Neuronal stem cell (in vitro differentiated cells): Measurements from ENCODE around the gene CAPN12.

ENCODE experiments used
- DNase-seq: peaks from one replicate; pipeline ENCODE4 v3.0.0-alpha.2; 2013; ENCODE audit warnings: low spot score
- H2AFZ ChIP-seq: one replicate; pipeline ENCODE4 v1.6.1; 2013; ENCODE audit warnings: mild to moderate bottlenecking, low read length, inconsistent platforms
- H2AK5ac ChIP-seq: 2 replicates; pipeline ENCODE4 v1.6.1; 2013; ENCODE audit warnings: low read depth, mild to moderate bottlenecking, inconsistent platforms, low read length, moderate library complexity, mixed read lengths
- H2BK120ac ChIP-seq: 2 replicates; pipeline ENCODE4 v1.6.1; 2013; ENCODE audit warnings: low read depth, mild to moderate bottlenecking, inconsistent platforms, low read length, moderate library complexity, mixed read lengths
- H2BK12ac ChIP-seq: one replicate; pipeline ENCODE4 v1.6.1; 2013; ENCODE audit warnings: low read length, inconsistent platforms
- H2BK15ac ChIP-seq: 2 replicates; pipeline ENCODE4 v1.6.1; 2013; ENCODE audit warnings: mild to moderate bottlenecking, low read length, inconsistent platforms, mixed read lengths
- H2BK5ac ChIP-seq: one replicate; pipeline ENCODE4 v1.6.1; 2013; ENCODE audit warnings: inconsistent platforms, mild to moderate bottlenecking, low read length, moderate library complexity
- H3K14ac ChIP-seq: one replicate; pipeline ENCODE4 v1.6.1; 2013; ENCODE audit warnings: low read length, inconsistent platforms
- H3K18ac ChIP-seq: 2 replicates; pipeline ENCODE4 v1.6.1; 2013; ENCODE audit warnings: low read length, inconsistent platforms
- H3K23ac ChIP-seq: 2 replicates; pipeline ENCODE4 v1.6.1; 2013; ENCODE audit warnings: low read depth, mild to moderate bottlenecking, mixed read lengths, low read length, inconsistent platforms; ENCODE audit not compliant: poor library complexity
- H3K27ac ChIP-seq: replicated peaks from 3 replicates; pipeline ENCODE4 v1.5.1; 2013; ENCODE audit warnings: low read length, inconsistent platforms
- H3K27me3 ChIP-seq, 3 experiments: 2 replicates each; pipeline ENCODE4 v1.6.1; 2013; ENCODE audit warnings: low read length in 3 of 3, mild to moderate bottlenecking in 2 of 3, inconsistent platforms in 1 of 3, low read depth in 1 of 3, mixed read lengths in 1 of 3, moderate library complexity in 1 of 3; ENCODE audit not compliant: control insufficient read depth in 3 of 3, insufficient read depth in 3 of 3
- H3K36me3 ChIP-seq, 2 donors: replicated peaks in 1 of 2; 2 replicates each; pipeline ENCODE4 v1.6.1; 2013; ENCODE audit warnings: low read length in 2 of 2; ENCODE audit not compliant: control insufficient read depth in 2 of 2, insufficient read depth in 2 of 2
- H3K4ac ChIP-seq: 2 replicates; pipeline ENCODE4 v1.6.1; 2013; ENCODE audit warnings: inconsistent platforms, mild to moderate bottlenecking, low read length, moderate library complexity
- H3K4me1 ChIP-seq, 2 donors: 1 replicate in 1 of 2; 2 replicates in 1 of 2; pipeline ENCODE4 v1.6.1; 2013; ENCODE audit warnings: low read length in 2 of 2, low read depth in 1 of 2; ENCODE audit not compliant: control insufficient read depth in 2 of 2, insufficient read depth in 1 of 2
- H3K4me2 ChIP-seq: one replicate; pipeline ENCODE4 v1.6.1; 2013; ENCODE audit warnings: mild to moderate bottlenecking, low read length, inconsistent platforms; ENCODE audit not compliant: insufficient read depth, poor library complexity, severe bottlenecking
- H3K4me3 ChIP-seq, 2 donors: 2 replicates each; pipeline ENCODE4 v1.5.1; 2013; ENCODE audit warnings: low read length in 2 of 2, mild to moderate bottlenecking in 2 of 2, inconsistent platforms in 1 of 2, moderate library complexity in 1 of 2
- H3K79me1 ChIP-seq: one replicate; pipeline ENCODE4 v1.6.1; 2013; ENCODE audit warnings: low read depth, mild to moderate bottlenecking, inconsistent platforms, low read length, moderate library complexity
- H3K9ac ChIP-seq: one replicate; pipeline ENCODE4 v1.6.1; 2013; ENCODE audit warnings: mild to moderate bottlenecking, low read depth, low read length, inconsistent platforms; ENCODE audit not compliant: poor library complexity
- H3K9me3 ChIP-seq, 2 donors: replicated peaks in 1 of 2; 2 replicates each; pipeline versions ENCODE3 to v1.6.1; 2013; ENCODE audit warnings: low read length in 2 of 2, mild to moderate bottlenecking in 2 of 2, inconsistent platforms in 1 of 2, low read depth in 1 of 2, mixed read lengths in 1 of 2, moderate library complexity in 1 of 2; ENCODE audit not compliant: control insufficient read depth in 2 of 2, insufficient read depth in 1 of 2
- H4K8ac ChIP-seq: one replicate; pipeline ENCODE4 v1.6.1; 2013; ENCODE audit warnings: low read depth, mild to moderate bottlenecking, inconsistent platforms, low read length, moderate library complexity
- H4K91ac ChIP-seq: one replicate; pipeline ENCODE4 v1.6.1; 2013; ENCODE audit warnings: low read length, low read depth, mild to moderate bottlenecking, inconsistent platforms; ENCODE audit not compliant: poor library complexity
- WGBS, 2 donors: extraction: QIAGEN DNeasy Blood & Tissue Kit; methylation state at CpG; one replicate each; pipeline ENCODE4 v1.1.7; 2013; ENCODE audit warnings: missing lambda C conversion rate in 2 of 2, mixed read lengths in 1 of 2; ENCODE audit not compliant: insufficient read length in 2 of 2, insufficient replicate concordance in 1 of 2; ENCODE audit errors: extremely low coverage in 2 of 2; 5-methylcytosine and 5-hydroxymethylcytosine counted together

The CAPN12 gene

DNA sequence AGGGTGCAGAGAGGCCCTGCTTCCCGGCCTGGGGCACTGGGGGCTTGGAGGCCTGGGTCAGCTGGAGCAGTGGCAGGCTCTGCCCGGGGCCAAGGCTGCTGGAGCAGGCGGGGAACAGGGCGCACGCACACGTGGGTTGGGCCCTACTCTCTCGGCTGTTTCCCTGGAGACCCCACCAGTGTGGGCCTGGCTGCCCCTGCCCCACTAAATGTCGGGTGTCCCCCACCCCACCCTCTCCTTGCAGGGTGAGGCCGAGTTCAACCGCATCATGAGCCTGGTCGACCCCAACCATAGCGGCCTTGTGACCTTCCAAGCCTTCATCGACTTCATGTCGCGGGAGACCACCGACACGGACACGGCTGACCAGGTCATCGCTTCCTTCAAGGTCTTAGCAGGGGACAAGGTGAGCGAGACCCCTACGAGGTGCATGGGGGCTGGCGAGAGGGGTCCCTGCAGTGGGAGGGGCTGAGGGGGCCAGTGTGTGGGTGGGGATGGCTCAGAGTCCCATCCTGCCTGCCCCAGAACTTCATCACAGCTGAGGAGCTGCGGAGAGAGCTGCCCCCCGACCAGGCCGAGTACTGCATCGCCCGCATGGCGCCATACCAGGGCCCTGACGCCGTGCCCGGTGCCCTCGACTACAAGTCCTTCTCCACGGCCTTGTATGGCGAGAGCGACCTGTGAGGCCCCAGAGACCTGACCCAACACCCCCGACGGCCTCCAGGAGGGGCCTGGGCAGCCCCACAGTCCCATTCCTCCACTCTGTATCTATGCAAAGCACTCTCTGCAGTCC is 15.3 kb downstream of the CAPN12 start:
- Histone ChIP-seq H2AK5ac (no peak overlapping the region), H3K14ac (no peak overlapping the region), H3K4me3 (no peak overlapping the region), H3K36me3 (peaks cover 55 to 78% of the 10 kb centered on the region in 2 donors), H2BK15ac (no peak overlapping the region), H3K27me3 (no peaks in the 10 kb centered on the region), H4K91ac (no peak overlapping the region), H3K9ac (no peak overlapping the region), H3K23ac (peak overlapping the region; percentile 12), H3K4me2 (no peak overlapping the region), H2BK5ac (no peak overlapping the region), H3K4me1 (no peaks in the 10 kb centered on the region), H3K27ac (no peak overlapping the region), H2BK120ac (no peak overlapping the region), H3K18ac (no peak overlapping the region), H3K79me1 (peaks cover 15% of the 10 kb centered on the region), H4K8ac (peak overlapping the region; percentile 65), H3K9me3 (no peaks in the 10 kb centered on the region), H2AFZ (no peak overlapping the region), H3K4ac (no peak overlapping the region), H2BK12ac (no peak overlapping the region)
- no CpG with 5 or more reads among the region's 37 CpGs for WGBS, 2 donors
- no peak for DNase-seq

DNA sequence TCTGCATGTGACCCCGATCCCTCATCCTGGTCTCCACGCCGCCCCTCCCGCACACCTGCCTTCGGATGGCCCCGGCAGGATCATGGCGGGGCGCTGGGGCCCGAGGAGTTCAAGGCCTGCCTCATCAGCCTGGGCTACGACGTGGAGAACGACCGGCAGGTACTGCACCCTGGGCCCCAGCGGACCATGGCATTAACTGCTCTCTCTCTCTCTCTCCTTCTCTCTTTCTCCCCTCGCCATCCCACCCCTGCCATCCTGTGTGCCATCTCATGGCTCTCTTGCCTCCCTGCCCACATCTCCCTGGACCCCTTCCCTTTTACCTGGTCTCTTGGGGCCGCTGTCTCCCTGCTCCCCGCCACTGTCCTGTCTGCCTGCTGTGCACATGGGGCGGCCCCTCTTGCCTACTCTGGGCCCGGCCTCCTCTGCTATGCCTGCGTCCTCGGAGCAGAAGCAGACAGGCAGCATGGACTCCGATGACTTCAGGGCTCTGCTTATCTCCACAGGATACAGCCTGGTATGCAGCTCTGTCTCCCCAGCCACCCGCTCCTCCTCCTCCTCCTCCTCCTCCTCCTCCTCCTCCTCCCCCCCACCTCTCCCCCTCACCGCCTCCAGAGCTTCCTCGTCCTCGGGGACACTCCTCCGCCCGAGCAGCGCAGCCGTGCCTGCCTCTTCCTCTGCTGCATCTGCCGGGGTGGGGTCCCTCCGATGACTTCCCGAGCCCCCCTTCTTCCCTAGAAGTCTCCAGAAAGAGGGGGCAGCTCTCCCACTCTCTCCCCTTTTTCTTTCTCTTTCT is 16.2 kb downstream of the CAPN12 start:
- Histone ChIP-seq H2AFZ (no peak overlapping the region), H4K8ac (no peak overlapping the region), H2BK120ac (no peak overlapping the region), H4K91ac (no peak overlapping the region), H3K36me3 (peaks cover 64 to 87% of the 10 kb centered on the region in 2 donors), H3K18ac (no peak overlapping the region), H3K4me3 (no peak overlapping the region), H2BK12ac (no peak overlapping the region), H2BK15ac (no peak overlapping the region), H2BK5ac (peak overlapping the region; percentile 66), H3K4me1 (no peaks in the 10 kb centered on the region), H3K9ac (peak overlapping the region; percentile 21), H3K23ac (peak overlapping the region; percentile 43), H3K27me3 (no peaks in the 10 kb centered on the region), H3K9me3 (no peaks in the 10 kb centered on the region), H2AK5ac (no peak overlapping the region), H3K14ac (no peak overlapping the region), H3K79me1 (peaks cover 20% of the 10 kb centered on the region), H3K27ac (no peak overlapping the region), H3K4me2 (no peak overlapping the region), H3K4ac (no peak overlapping the region)
- DNase-seq: no peak
- no CpG with 5 or more reads among the region's 33 CpGs for WGBS, 2 donors

DNA sequence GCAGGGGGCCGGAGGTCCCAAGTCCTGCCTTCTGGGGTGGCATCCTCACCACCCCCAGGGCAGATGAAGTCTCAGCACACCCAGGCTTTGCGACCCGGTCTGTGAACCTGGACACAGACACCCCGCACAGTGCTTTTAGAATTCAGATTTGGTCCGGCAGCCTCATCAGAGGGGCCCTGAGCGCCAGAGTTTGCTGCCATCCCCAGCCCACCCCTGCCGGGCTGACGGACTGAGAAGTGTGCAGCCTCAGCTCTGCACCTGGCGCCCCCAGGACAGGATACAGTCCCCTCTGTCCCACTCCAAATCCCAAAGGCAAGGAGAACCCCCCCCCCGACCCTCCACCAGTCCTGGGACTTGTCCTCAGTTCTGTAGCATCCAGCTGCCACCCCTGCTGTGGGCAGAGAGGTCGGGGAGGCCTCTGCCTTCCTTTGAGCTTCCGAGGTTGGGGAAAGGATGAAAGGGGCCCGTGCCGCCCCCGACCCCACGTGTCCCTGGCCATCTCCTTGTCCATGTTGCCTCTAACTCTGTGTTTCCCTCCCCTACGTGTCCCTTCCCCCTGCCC is 16.9 kb downstream of the CAPN12 start:
- H3K4me3 ChIP-seq: no peak overlapping the region

More for the DNA sequence above, 16.9 kb downstream of the CAPN12 start:
- H2BK15ac ChIP-seq: no peak overlapping the region
- no peak overlapping the region for H2AK5ac ChIP-seq
- H3K27me3 ChIP-seq: no peaks in the 10 kb centered on the region
- peaks cover 1 to 3% of the 10 kb centered on the region in 2 donors for H3K4me1 ChIP-seq
- no peak overlapping the region for H3K4ac ChIP-seq
- no peak overlapping the region for H4K8ac ChIP-seq
- peak overlapping the region; percentile 73 for H3K23ac ChIP-seq
- H3K14ac ChIP-seq: no peak overlapping the region
- H3K9me3 ChIP-seq: no peaks in the 10 kb centered on the region
- no peak overlapping the region for H2AFZ ChIP-seq
- peaks cover 20% of the 10 kb centered on the region for H3K79me1 ChIP-seq
- H3K36me3 ChIP-seq: peaks cover 70 to 94% of the 10 kb centered on the region in 2 donors
- DNase-seq: no peak
- H4K91ac ChIP-seq: no peak overlapping the region
- no peak overlapping the region for H3K27ac ChIP-seq
- H2BK5ac ChIP-seq: peak overlapping the region; percentile 66
- H3K18ac ChIP-seq: no peak overlapping the region
- H2BK120ac ChIP-seq: no peak overlapping the region
- no CpG with 5 or more reads among the region's 17 CpGs for WGBS, 2 donors
- H3K9ac ChIP-seq: no peak overlapping the region
- H2BK12ac ChIP-seq: no peak overlapping the region
- H3K4me2 ChIP-seq: no peak overlapping the region
